Inflammatory macrophage treated with lipopolysaccharide for 1 hour (primary cell): Measurements from ENCODE around the gene PDLIM5.
A peak's percentile ranks its signal among the peaks of the same experiment; 100 is the strongest.
"Not testable (repeated sequence)": the region's sequence is repeated elsewhere in the genome, so short reads cannot be mapped to it uniquely, and the experiment has no call there.

Experiments
- DNase-seq, 2 donors: peaks; one replicate each; pipeline ENCODE4 v3.0.0-alpha.2; 2020 to 2022

PDLIM5 gene

DNA sequence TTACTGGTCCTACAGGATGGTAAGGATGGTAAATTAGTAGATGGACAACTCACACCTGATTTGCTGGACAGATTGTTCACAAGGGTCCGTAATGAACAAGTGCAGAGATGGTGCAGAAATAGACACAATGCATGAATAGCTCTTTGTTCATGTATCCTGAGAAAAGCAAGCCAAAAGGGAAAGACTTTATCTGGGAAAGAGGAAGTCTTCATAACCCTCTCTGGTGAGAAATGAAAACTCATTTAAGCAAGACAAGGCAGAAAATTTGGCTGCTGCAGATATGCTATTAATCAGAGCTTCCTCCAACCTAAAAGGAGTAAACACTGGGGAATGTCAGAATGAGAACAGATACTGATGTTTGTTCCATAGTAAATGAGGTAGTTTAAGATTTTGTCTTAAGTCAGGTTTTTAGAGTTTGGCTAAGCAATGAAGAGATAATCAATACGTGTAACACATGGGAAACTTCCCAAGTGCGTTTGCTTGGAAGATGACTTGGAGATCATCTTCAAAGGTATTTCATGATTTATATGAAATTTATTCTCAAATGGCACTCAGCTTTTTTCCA lies 153.6 kb downstream of the PDLIM5 start:
- no peak for DNase-seq

DNA sequence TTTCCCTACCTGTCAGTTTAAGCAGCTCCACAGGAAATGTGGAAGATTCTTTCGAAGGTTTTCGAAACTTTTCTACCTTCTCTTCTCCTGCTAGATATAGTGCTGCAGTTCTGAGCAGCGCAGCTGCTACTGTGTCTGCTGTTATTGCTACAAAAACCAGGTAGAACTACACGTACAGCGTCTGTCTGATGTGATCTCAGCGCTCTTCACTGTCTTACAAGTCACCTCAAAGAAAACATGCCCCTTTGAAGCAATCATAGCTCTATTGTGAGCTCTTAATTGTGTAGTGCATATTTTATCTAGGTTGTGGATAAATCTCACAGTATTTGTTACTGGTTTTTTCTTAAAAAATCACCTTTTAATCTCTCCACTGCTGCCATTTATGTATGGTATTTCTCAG lies 158.4 kb downstream of the PDLIM5 start:
- DNase-seq, result no peak

DNA sequence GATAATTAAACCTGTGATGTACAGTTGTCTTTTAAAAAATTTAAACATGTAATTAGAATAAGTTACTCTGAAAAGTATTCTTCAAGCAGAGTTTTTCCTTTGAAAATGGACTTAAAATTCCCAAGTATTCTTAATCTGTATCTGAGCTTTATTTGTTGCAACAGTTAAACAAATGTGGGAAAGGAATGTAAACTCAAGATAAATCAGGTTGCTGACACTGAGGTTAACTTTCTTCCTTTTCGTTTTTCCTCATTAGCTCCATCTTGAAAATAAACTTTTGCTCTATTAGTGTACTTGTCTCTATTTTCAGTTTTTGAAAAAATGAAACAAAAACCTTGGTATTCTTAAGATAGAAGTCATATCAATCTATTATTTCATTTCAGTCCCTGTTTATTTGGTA lies 161.5 kb downstream of the PDLIM5 start:
- DNase-seq, result no peak

DNA sequence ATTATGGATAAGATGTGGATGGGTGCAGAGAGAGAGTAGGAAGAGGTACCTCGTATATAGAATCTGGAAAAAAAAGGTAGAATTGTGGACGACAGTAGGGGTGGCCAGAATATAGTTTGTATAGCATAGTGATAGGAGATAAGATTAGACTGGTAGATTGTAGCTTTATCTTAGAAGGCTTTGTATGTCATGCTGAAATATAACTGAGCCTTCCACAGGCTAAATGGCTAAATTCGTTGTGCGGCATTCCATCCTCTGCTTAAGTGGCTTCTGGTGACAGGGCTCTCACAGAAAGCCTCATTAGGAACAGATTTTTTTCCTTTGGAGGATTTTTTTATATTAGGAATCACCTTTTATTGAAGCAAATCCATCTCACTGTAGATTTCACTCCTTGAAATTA lies 163.7 kb downstream of the PDLIM5 start:
- DNase-seq, result no peak

DNA sequence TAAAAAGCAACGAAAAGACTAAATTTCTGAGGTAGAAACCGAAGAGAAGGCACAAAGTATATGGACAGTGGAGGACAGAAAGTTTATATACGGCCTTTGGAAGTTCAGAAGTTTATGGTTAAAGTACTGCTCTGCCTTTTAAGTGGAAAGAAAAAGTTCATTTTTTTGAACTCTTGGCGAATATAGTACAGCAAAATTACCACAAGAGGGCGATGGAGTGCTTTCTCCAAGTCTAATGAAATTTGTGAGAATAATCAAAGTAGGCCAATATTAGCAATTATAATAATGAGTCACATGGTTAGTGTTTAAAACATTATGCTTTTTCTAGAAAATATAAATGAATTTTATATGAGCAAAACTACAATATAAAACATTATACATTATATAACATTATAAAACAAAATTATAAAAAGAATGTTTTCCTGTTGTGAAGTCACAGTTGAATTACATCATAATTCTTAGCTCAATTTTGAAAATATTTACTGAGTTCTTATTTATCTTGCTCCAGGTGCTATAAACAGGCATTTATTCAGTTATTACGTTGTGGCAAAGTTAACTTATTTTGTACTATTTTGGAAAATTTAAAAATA lies 169.8 kb downstream of the PDLIM5 start:
- peak; percentile 21 to 65 for DNase-seq

DNA sequence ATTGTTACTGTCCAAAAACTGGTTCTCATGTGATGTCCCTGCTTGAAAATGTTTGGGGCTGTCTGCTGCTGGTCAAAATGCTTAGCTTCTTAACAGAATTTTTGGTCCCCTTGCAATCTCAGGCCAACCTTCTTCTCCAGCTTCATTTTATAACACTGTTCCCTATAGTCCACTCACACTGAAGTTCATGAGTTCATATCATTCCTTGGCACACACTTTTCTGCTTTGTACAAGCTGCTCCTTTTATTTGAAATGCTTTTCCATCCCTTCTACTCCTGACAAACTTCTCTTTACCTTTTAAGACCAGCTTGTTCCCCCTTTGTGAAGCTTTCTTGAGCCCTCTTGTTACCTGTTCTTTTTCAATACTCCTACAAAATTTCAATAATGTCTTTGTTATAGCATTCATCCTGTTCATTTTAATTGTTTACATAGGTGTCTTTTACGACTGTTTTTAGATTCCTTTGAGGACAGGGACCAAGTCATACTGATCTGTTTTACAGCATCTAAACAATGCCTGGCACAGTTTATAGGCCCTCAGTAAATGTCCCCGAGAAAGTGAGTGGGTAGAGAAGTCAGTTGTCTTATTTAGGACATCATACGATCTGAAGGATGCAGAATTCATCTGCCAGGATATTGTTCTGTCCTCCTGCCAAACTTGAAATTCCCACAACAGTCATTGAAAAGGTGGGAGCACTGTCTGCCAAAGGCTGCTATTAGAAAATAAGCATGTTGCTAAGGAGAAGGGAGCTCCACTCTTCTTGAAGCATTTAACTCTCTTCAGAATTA lies 171.6 kb downstream of the PDLIM5 start:
- no peak for DNase-seq

DNA sequence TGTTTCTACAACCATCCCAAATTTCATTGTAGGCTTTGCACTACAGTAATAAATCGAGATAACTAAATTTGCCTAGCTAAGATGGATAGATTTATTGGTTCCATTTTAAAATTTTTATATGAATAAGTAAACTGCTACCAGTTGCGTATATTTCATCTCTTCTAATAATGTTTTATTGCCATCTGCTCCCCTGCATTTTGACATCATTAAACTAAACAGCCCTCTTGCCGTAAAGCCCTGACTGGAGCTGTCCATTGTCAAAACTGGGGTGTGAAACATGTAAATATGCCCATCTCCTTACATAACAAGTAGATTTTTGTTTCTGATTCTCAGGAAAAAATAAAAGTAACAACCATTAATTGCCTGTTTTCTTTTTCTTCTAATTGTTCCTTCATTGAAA lies 175.2 kb downstream of the PDLIM5 start:
- DNase-seq, result no peak

DNA sequence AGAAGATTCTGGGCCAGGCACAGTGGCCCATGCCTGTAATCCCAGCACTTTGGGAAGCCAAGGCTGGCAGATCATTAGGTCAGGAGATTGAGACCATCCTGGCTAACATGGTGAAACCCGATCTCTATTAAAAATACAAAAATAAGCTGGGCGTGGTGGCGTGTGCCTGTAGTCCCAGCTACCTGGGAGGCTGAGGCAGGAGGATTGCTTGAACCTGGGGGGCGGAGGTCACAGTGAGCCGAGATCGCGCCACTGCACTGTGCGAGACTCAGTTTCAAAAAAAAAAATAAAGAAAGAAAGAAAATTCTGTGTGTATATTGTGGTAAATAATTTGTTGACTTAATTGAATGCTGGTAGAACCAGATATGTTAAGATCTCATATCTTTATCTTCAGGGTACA lies 177.3 kb downstream of the PDLIM5 start:
- DNase-seq, result not testable (repeated sequence)

DNA sequence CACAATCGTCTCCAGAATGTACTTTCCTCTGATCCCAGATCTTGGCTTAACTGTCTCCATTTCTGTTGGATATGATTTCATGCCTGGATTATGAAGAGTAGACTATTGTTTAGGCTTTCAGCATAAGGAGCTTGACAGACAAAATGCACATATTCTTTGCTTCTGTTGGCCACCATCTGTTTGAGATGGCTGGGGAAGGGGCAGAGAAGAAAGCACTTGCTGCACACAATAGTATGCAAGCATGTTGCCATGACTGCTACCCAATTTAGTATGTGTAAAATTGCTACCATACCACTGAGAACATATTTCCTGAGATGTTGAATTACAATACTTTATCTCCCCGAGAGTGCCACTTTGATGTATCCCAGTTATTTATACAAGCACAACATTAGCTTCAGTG lies 178.1 kb downstream of the PDLIM5 start:
- DNase-seq, result no peak

DNA sequence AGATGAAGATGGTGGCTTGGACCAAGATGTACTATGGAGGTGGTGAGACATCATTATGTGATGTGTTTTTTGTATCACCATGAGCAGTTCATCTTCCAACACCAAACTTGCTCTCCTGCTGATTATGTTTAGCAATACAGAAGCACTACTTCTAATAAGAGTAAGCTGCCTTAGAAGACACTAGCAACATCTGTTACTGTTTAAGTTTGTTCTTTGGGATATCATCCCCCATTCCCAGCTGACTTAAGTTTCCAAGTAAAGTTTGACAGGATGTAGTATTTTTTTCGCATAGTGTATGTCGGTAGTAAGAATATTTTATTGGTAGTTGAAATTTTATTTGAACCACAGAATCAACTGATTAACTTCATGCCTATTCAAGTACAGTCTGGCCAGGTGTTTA lies 182.5 kb downstream of the PDLIM5 start:
- no peak for DNase-seq

DNA sequence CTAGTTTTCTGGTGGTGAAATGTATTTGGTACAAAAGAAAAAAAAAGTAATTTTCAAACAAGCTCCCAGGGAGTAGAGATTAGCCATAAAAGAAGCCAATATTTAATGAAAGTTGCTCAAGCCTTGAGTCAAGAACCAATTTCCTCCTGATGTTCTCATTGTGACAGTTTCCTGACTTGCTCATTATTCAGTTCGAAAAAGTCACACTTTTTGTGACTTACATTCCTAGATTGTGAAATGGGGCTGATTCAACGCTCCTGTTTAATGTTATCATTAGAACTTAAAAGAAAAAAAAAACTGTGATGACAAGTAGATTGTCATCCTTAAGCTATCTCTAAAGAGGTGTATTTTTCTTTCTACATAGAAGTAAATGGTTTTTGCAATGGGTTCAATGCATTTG lies 183.4 kb downstream of the PDLIM5 start:
- DNase-seq, result peak; percentile 63 to 64

DNA sequence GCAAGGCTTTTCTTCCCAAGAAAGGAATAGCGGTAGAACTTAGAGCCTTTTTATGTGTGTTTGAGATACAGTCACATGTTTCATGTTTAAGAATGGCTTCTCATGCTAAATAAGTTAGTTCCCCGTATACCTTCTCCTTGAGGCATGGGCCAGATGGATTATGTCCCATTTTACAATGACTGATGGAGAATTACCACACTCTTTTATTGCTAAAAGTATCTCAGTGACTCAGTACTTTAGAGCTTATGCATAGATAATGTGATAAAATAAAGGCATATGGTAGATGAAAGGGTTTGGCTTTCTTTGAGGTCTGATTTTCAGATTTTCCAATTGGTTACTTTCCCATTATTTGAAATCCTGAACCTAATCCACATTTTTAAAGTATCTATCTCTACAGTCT lies 184.3 kb downstream of the PDLIM5 start:
- DNase-seq, result no peak

DNA sequence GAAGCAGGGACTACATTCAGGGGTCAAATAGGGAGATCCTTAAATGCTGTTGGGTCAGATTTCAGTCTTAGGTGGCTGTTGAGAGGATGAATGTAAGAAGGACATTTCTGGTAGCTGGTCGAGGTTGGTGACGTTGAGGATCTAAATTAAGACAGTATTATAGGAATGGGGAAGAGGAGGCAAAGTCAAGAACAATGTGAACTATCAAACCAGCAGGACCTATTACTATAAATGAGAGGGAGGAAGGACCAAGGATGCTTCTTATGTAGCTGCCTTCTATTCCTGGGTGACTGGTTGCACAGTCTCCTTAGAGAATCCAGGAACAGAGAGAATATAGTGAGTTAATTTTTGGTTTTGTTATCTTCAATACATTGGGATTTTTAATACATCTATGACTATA lies 187.6 kb downstream of the PDLIM5 start:
- no peak for DNase-seq

DNA sequence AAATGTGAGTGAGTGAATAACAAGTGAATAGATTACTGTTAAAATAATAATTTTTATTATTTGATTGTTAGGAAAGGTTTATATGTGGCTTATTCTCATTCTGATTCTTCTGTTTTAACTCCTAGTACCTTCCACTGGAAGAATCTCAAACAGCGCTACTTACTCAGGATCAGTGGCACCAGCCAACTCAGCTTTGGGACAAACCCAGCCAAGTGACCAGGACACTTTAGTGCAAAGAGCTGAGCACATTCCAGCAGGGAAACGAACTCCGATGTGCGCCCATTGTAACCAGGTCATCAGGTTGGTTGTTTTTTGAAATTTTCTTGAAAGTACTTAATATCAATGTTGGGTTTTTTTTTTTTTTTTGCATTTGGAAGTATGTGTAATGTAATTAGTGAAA lies 188.4 kb downstream of the PDLIM5 start:
- DNase-seq, result no peak

DNA sequence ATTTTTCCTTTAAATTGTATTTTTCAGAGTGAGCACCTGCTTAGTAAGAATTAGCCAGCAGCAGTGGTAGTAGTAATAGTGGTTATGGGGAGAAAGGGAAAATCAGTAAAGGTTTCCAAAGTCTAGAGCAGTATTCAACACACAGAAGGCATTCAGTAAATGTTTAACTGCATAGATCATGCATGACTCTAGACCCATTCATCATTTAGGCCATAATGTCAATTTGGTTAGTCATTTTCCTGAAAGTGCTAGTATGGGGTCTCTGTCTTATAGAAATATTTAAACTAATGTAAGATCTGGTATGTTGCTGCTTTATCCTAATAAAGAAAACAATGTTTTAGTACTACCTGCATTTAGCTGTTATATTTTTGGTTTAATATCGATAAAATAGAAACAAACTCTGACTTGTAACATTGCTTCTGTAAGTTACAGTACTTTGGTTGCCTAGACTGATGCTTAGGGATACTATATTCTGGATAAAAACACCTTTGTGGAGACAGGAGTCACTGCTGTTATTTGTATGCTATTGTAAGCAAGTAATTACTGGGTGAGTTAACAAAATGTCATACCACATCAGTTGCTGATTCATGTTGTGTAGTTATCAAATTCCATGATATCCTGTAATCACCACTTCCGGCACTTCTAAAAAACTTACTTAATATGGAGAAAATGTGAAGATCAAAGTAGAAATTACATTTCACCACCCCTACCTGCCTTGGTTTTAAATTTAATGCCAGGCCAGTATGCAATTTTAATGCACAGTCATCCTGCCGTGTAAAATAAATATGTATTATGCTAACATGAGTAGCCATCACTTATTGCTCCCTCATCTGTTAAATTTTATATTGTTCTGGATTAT lies 190.2 kb downstream of the PDLIM5 start:
- DNase-seq, result no peak

DNA sequence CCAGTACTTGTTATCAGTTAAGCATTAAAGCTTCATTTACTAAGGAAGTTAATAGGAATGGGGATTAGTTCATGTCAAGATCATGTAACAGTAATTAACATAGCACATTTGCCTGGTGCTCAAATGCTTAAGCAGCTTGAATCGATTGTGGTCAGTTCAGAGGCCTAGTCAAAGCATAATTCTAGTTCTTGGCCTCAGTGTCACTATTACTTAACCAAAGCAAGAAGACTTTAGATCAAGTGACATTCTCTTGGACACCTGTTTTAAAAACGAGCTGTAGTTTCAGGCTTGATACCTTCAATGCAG lies 190.8 kb downstream of the PDLIM5 start:
- DNase-seq, result no peak

DNA sequence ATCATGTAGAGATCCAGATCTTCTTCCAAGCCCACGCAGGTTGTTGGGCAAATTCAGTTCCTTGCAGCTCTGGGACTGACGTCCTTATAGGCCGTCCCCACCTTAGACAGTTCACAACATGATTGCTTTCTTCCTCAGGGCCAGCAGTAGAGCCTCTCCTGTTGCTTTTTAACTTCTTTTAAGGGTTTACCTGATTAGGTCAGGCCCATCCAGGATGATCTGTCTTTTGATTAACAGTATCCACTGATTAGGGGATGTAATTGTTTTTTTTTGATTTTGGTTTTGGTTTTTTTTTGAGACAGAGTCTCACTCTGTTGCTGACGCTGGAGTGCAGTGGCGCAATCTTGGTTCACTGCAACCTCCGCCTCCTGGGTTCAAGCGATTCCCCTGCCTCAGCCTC lies 197.0 kb downstream of the PDLIM5 start:
- no peak for DNase-seq

DNA sequence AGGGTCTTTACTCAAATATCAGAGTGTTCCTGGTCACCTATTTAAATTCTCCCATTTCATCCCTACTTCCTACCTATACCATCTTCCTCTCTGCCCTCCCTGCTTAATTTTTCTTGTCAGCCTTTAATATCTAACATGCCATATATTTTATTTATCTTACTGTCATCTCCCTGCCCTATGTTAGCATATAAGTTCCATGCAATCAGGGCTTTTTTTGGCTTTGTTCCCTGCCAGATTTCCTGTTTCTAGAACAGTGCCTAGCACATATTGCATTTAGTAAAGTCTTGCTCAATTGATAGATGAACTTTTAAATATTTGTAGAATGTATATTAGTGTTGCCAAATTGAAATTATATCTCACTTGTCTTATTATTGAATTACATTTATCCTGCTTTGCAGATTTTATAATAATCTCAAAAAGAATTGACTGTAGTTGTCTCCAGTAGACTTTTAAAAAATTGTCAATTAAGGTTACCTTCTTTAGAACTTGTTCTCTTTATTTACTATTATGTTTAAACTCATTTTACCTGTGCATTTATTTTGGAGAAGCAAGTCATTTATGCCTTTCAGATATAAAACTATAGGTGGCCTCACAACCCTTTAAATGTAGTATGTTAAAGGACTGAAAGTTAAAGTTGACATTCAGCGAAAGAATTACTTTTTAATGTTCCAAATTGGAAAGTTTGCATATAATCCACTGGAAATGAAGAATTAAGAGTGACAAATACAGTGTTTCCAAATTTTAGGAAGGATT lies 197.8 kb downstream of the PDLIM5 start:
- peak in 1 of 2 donors; percentile 4 for DNase-seq

DNA sequence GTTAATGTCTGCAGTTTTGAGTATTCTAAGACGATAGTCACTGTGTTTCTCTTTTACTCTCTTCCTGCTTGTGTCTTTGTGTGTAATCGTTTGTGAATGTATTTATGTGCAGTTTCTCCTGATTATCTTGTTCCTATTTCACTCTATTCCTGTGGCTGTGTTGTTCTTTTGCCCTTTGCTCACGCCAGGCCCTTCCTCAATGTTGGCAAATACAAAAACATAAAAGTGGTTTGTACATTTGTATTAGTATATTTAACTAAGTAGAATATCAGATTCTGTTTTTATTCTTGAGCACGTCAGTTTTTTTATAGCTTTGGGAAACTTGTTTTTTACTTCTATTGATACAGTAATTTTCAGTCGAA lies 198.4 kb downstream of the PDLIM5 start:
- DNase-seq, result no peak

DNA sequence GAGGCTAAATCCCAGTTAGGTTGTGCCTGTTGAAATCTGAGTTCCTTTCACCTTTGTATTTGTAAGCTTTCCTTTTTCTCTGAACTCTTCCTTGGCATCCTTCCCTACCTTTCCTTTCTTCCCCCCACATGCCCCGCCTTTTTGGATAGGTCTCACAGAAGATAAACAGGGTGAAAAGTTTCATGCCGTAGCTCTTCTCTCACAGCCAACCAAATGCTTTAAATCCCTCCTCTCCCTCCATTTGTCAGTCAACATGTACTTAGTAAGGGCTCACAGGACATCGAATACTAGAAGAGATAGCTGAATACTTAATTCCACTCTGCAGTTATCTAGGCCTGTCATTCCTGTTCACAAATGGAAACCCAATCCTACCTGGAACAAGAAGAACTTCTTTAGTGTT lies 198.9 kb downstream of the PDLIM5 start:
- DNase-seq, result no peak

DNA sequence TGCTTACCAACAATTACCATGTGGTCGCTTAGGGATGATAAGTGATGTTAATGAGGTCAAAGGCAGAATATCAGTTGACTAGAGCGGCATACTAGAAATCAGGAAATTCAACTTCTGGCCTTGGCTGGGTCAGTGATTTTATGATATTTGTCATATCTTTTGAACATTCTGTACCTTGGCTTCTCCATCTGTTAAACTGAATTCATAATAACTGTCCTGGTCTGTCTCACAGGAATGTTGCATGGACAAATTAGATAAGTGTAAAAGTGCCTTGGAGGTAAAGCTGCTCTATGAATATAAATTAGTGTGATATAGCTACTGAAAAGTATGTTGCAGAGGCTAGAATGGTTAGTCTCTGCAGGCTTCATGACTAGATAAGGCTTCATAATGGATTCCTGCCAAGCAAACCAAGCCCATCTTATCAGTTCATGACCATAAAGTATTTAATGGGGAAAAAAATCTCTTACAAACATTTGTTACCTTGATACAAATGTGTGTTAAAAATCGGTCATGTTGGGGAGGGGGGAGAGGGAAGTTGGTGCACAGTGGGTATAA lies 201.4 kb downstream of the PDLIM5 start:
- DNase-seq, result no peak

DNA sequence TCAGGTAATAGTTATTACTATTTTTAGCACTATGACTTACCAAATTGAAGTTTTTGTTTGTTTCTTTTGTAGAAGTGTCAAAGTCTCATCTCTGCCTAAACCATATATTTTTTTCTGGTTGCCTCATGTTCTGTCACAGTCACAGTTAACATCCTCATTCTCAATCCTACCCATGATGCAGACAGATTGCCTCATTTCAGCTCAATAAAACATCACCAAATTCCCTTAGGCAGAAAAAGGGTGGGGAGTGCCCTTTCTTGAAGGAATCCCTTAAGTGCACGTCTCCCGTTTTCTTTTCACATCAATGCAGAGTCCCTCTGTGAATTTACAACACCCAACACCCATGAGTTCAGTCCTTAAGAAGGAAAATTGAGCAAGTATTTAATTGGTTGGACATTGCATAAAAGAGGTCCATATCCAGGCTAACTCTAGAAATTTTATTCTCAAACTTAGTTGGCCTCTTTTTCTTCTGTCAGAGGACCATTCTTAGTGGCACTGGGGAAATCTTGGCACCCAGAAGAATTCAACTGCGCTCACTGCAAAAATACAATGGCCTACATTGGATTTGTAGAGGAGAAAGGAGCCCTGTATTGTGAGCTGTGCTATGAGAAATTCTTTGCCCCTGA lies 202.4 kb downstream of the PDLIM5 start:
- peak in 1 of 2 donors; percentile 9 for DNase-seq
